COLO829 (cell line): ENCODE data around the gene PRKCA.
"Not testable (repeated sequence)": the region's sequence is repeated elsewhere in the genome, so short reads cannot be mapped to it uniquely, and the experiment has no call there.

Experiments
- DNase-seq: peaks from one replicate; pipeline ENCODE4 v3.0.0; 2012; ENCODE audit warnings: low spot score

The PRKCA gene

GRCh38 chr17:66466106-66466820, 163.8 kb downstream of the PRKCA start:
- DNase-seq: no peak

- peak; percentile 87 for DNase-seq
Measured at GRCh38 chr17:66466840-66467367, 164.5 kb downstream of the PRKCA start.

GRCh38 chr17:66467766-66468165, 165.4 kb downstream of the PRKCA start:
- DNase-seq: no peak

GRCh38 chr17:66468241-66469087, 166.1 kb downstream of the PRKCA start:
- no peak for DNase-seq

- DNase-seq: no peak
Measured at GRCh38 chr17:66469088-66469442, 166.7 kb downstream of the PRKCA start.

GRCh38 chr17:66469461-66469860, 167.0 kb downstream of the PRKCA start:
- DNase-seq: no peak

- DNase-seq: no peak
Measured at GRCh38 chr17:66469890-66470289, 167.5 kb downstream of the PRKCA start.

- DNase-seq: no peak
Measured at GRCh38 chr17:66472123-66472522, 169.7 kb downstream of the PRKCA start.

- DNase-seq: no peak
Measured at GRCh38 chr17:66474258-66474657, 171.8 kb downstream of the PRKCA start.

- DNase-seq: no peak
Measured at GRCh38 chr17:66474806-66475497, 172.5 kb downstream of the PRKCA start.

GRCh38 chr17:66476014-66476413, 173.6 kb downstream of the PRKCA start:
- no peak for DNase-seq

- no peak for DNase-seq
Measured at GRCh38 chr17:66477615-66478283, 175.3 kb downstream of the PRKCA start.

GRCh38 chr17:66479230-66479889, 176.9 kb downstream of the PRKCA start:
- not testable (repeated sequence) for DNase-seq

- no peak for DNase-seq
Measured at GRCh38 chr17:66480243-66480642, 177.8 kb downstream of the PRKCA start.

GRCh38 chr17:66480802-66481201, 178.4 kb downstream of the PRKCA start:
- no peak for DNase-seq

- no peak for DNase-seq
Measured at GRCh38 chr17:66481271-66481670, 178.9 kb downstream of the PRKCA start.

GRCh38 chr17:66483906-66484305, 181.5 kb downstream of the PRKCA start:
- DNase-seq: no peak

- no peak for DNase-seq
Measured at GRCh38 chr17:66485309-66485947, 183.0 kb downstream of the PRKCA start.

GRCh38 chr17:66487121-66487520, 184.7 kb downstream of the PRKCA start:
- no peak for DNase-seq

GRCh38 chr17:66487981-66488468, 185.6 kb downstream of the PRKCA start:
- no peak for DNase-seq

GRCh38 chr17:66488864-66489263, 186.5 kb downstream of the PRKCA start:
- no peak for DNase-seq
